HG03280 (cell line): Measurements from ENCODE around the gene CHRM4.

Experiments
- ATAC-seq: cut with Tn5 transposase; IDR thresholded peaks from one replicate; pipeline ENCODE4 v1.9.1; 2021; ENCODE audit warnings: mild to moderate bottlenecking, moderate library complexity; ENCODE audit not compliant: unreplicated experiment

CHRM4 gene

GRCh38 chr11:46404476-46405017 lies 13.0 kb upstream of the CHRM4 start:
- no peak for ATAC-seq

- ATAC-seq, result no peak
Measured at GRCh38 chr11:46402957-46403902, 11.7 kb upstream of the CHRM4 start.

GRCh38 chr11:46397526-46397925 lies 6.0 kb upstream of the CHRM4 start:
- ATAC-seq, result no peak

- no peak for ATAC-seq
Measured at GRCh38 chr11:46393759-46394158, 2.2 kb upstream of the CHRM4 start.

GRCh38 chr11:46393231-46393616 lies 1.6 kb upstream of the CHRM4 start:
- ATAC-seq, result no peak

- peak; percentile 65 for ATAC-seq
Measured at GRCh38 chr11:46392421-46393230, 1.1 kb upstream of the CHRM4 start.

- no peak for ATAC-seq
Measured at GRCh38 chr11:46391186-46391577, 394 bp downstream of the CHRM4 start.

- ATAC-seq, result no peak
Measured at GRCh38 chr11:46390331-46391171, 1.0 kb downstream of the CHRM4 start.

GRCh38 chr11:46389450-46390330 lies 1.9 kb downstream of the CHRM4 start:
- peak; percentile 54 for ATAC-seq

GRCh38 chr11:46388619-46389449 lies 2.7 kb downstream of the CHRM4 start:
- ATAC-seq, result no peak

GRCh38 chr11:46387919-46388618 lies 3.5 kb downstream of the CHRM4 start:
- ATAC-seq, result no peak

- no peak for ATAC-seq
Measured at GRCh38 chr11:46387456-46387855, 4.1 kb downstream of the CHRM4 start.

- no peak for ATAC-seq
Measured at GRCh38 chr11:46386674-46387073, 4.9 kb downstream of the CHRM4 start.

GRCh38 chr11:46386005-46386578 lies 5.5 kb downstream of the CHRM4 start:
- ATAC-seq, result no peak

GRCh38 chr11:46385169-46386004 lies 6.2 kb downstream of the CHRM4 start:
- no peak for ATAC-seq

GRCh38 chr11:46383974-46384701 lies 7.4 kb downstream of the CHRM4 start:
- no peak for ATAC-seq
